HUES6 (cell line): Measurements from ENCODE around the gene ZSCAN16.
A peak's percentile ranks its signal among the peaks of the same experiment; 100 is the strongest.
"Not testable (repeated sequence)": the region's sequence is repeated elsewhere in the genome, so short reads cannot be mapped to it uniquely, and the experiment has no call there.

ENCODE experiments used
- H3K27ac ChIP-seq: 2 replicates; pipeline ENCODE4 v1.7.0; 2013; ENCODE audit warnings: low read depth, mild to moderate bottlenecking, low read length, inconsistent platforms
- H3K27me3 ChIP-seq: 2 replicates; pipeline ENCODE4 v1.6.1; 2013; ENCODE audit warnings: low read length; ENCODE audit not compliant: control insufficient read depth, insufficient read depth
- H3K36me3 ChIP-seq: 2 replicates; pipeline ENCODE4 v1.6.1; 2013; ENCODE audit warnings: low read length; ENCODE audit not compliant: control insufficient read depth, insufficient read depth
- H3K4me1 ChIP-seq: 2 replicates; pipeline ENCODE4 v1.6.1; 2013; ENCODE audit warnings: low read length; ENCODE audit not compliant: control insufficient read depth, insufficient read depth
- H3K4me3 ChIP-seq: 2 replicates; pipeline ENCODE4 v1.5.1; 2013; ENCODE audit warnings: low read depth, low read length
- H3K9ac ChIP-seq: one replicate; pipeline ENCODE4 v1.6.1; 2013; ENCODE audit warnings: mild to moderate bottlenecking, low read length
- H3K9me3 ChIP-seq: 2 replicates; pipeline ENCODE4 v1.6.1; 2013; ENCODE audit warnings: low read depth, low read length; ENCODE audit not compliant: control insufficient read depth, insufficient read depth

The ZSCAN16 gene

GRCh38 chr6:28124350-28124970 is at the start of gene ZSCAN16:
ZSCAN16 (plus strand) TSS chr6:28124609; CDS start chr6:28125444, 835 bp downstream.
- no peaks in the 10 kb centered on the region; the same call in 1 of the 2 replicates for H3K4me1 ChIP-seq
- H3K27ac ChIP-seq = no peak within 1 kb of the TSS
- H3K9ac ChIP-seq = peak within 1 kb of the TSS; percentile 52
- H3K27me3 ChIP-seq = no peaks in the 10 kb centered on the region
- no peaks in the 10 kb centered on the region for H3K9me3 ChIP-seq
- H3K36me3 ChIP-seq = peaks cover 39% of the 10 kb centered on the region
- H3K4me3 ChIP-seq = peak within 1 kb of the TSS; percentile 77

DNA sequence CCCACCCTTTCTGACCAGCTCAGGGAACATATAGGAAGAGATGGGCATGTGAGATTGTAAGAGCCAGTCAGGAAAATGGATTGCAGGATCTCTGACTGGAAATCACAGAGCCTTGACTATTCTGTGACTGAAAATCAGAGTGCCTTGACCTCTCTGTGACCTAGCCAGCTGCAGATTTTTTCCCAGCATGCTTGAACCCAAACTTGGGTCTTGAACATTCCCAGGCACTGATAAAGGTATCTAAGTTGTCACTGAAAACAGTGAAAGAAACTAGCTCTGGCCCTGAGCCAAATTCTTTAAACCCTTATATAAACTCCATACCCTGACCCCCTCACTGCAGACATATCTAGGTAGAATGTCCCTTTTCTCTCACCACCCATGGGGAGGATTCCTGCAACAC is 46.4 kb upstream of the ZSCAN16 start:
- no peaks in the 10 kb centered on the region for H3K9me3 ChIP-seq
- peaks cover 6% of the 10 kb centered on the region; the same call in 1 of the 2 replicates for H3K27me3 ChIP-seq
- no peaks in the 10 kb centered on the region for H3K36me3 ChIP-seq
- no peak overlapping the region for H3K9ac ChIP-seq
- no peak overlapping the region for H3K27ac ChIP-seq
- H3K4me3 ChIP-seq = no peak overlapping the region
- no peaks in the 10 kb centered on the region for H3K4me1 ChIP-seq

DNA sequence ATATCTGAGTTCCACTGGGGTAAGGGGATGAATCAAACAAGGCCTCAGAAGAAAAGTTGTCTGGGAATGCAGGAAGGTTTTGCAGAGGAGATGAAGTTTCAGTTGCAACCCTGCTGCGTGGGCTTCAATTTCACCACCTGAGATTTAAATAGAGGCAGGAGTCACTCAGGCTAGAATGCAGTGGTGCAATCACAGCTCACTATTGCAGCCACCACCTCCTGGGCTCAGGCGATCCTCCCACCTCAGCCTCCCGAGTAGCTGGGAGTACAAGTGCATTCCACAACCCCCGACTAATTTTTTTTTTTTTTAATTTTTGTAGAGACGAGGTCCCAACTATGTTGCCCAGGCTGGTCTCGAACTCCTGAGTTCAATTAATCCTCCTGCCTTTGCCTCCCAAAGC is 45.6 kb upstream of the ZSCAN16 start:
- no peak overlapping the region for H3K27ac ChIP-seq
- H3K9me3 ChIP-seq = no peaks in the 10 kb centered on the region
- H3K4me1 ChIP-seq = no peaks in the 10 kb centered on the region
- H3K27me3 ChIP-seq = 0 out of 2 replicates have a peak, but pooled peaks cover 6% of the 10 kb centered on the region
- H3K4me3 ChIP-seq = no peak overlapping the region
- no peak overlapping the region for H3K9ac ChIP-seq
- H3K36me3 ChIP-seq = peaks cover 7% of the 10 kb centered on the region; the same call in 1 of the 2 replicates

GRCh38 chr6:28080381-28080630 is 44.1 kb upstream of the ZSCAN16 start, which contains the start of gene ZNF165:
ZNF165 (plus strand) TSS chr6:28080568; CDS start chr6:28085481, 4,913 bp downstream.
- not testable (repeated sequence) for H3K36me3 ChIP-seq, H3K9me3 ChIP-seq, H3K27me3 ChIP-seq, H3K4me1 ChIP-seq
- peak within 1 kb of the TSS; percentile 80 for H3K27ac ChIP-seq
- peak within 1 kb of the TSS; percentile 96 for H3K4me3 ChIP-seq
- peak within 1 kb of the TSS; percentile 84 for H3K9ac ChIP-seq

DNA sequence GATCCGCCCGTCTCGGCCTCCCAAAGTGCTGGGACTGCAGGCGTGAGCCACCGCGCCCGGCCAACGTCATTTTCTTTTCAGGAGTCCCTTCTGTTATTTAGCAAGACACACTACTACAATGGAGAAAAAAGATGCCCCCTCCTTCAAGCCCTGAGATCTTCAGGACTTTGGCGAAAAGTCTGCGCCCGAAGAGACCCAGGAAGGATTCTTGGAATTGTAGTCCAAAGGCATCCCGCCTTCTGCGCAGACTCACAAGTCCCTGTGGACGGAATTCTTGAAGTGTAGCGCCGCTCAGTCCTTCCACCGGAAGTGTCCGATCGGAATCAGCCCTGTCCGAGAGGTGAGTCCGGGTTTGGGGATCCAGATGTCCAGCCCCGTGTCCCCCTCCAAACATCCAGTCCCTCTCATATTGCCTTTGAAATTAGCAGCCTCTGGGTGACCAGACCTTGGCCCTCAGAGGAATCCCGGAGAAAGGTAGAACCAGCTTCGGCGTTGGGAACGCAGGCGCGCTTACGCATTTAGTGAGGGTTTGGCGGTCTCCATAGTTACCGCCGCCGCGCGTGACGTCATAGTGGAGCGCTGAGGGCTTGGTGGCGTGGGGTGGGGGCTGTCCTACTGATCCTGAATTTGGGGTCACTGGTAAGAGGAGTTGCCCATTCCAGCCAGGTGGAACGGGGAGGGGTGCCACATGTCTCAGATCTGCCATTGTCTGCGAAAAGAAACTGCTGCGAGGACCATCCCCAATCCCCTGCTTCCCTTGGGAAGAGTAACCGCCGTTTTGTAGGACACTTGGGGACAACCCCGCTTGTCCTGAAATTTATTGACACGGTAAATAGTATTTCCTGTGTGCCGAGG is 43.6 kb upstream of the ZSCAN16 start:
- Histone ChIP-seq H3K9me3 (no peaks in the 10 kb centered on the region), H3K27me3 (0 out of 2 replicates have a peak, but pooled peaks cover 4% of the 10 kb centered on the region), H3K36me3 (peaks cover 13% of the 10 kb centered on the region), H3K27ac (peak overlapping the region; percentile 80), H3K4me3 (peak overlapping the region; percentile 96), H3K4me1 (no peaks in the 10 kb centered on the region), H3K9ac (peak overlapping the region; percentile 84)

- Histone ChIP-seq H3K9me3 (no peaks in the 10 kb centered on the region), H3K9ac (peak overlapping the region; percentile 84), H3K36me3 (peaks cover 18% of the 10 kb centered on the region), H3K4me1 (no peaks in the 10 kb centered on the region), H3K27ac (peak overlapping the region; percentile 80; the same call in 1 of the 2 replicates), H3K4me3 (peak overlapping the region; percentile 96), H3K27me3 (no peaks in the 10 kb centered on the region)
Observed at GRCh38 chr6:28081486-28081751, 43.0 kb upstream of the ZSCAN16 start.

DNA sequence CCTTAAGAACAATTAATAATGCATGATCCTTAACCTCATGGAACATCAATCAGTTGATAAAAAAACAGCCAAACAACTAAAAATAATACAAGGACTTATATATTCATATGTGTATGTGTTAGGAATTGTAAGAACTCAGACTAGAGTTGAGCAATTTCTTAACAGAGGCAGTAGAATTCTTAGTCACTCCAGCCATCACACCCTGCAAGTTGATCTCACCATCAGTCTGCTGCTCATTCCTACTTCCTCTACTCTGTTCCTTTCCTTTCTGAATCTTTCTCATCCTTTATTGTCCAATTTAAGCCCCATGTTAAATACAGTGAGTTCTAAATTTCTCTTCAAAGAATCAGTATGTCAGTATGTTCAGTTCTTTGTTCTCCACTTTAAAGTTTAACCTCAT is 41.5 kb upstream of the ZSCAN16 start:
- Histone ChIP-seq H3K4me3 (no peak overlapping the region), H3K4me1 (no peaks in the 10 kb centered on the region), H3K9me3 (peaks cover 5% of the 10 kb centered on the region; the same call in 1 of the 2 replicates), H3K36me3 (peaks cover 30% of the 10 kb centered on the region), H3K27ac (no peak overlapping the region), H3K27me3 (no peaks in the 10 kb centered on the region), H3K9ac (no peak overlapping the region)

- H3K4me3 ChIP-seq = no peak overlapping the region
- H3K9me3 ChIP-seq = peaks cover 23% of the 10 kb centered on the region
- no peak overlapping the region for H3K9ac ChIP-seq
- H3K27me3 ChIP-seq = no peaks in the 10 kb centered on the region
- H3K4me1 ChIP-seq = no peaks in the 10 kb centered on the region
- peaks cover 53% of the 10 kb centered on the region for H3K36me3 ChIP-seq
- no peak overlapping the region for H3K27ac ChIP-seq
Observed at GRCh38 chr6:28089054-28089453, 35.4 kb upstream of the ZSCAN16 start.

DNA sequence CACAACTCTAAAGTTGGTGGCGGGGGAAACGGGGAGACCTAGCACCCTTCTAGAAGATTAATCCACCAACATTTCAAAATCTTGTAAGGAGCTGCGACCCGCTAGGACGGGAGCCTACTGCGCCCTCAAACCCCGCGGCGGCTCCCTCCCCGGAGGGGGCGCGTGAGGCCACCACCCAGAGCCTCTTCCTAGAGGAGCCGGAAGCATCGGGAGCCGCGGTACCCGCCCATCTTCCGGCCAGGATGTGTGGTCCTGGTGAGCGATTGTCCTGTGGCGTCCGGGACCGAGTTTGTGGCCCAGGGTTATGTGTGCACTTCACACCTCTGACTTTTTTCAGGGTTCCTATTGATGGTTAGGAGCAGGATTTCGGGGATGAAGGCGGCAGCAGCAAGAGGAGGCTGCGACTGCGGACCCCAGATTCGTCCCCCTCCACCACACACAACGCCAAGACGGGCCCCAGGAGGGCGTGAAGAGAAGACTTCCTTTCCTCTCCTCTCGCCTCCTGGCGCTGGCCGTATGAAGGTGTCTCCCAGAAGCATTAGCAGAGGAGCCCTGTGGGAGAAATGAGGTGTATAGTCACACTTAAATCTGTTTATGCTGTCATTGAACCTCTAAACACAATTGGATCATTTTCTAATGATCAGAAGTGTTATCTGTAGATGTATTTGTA is 33.4 kb upstream of the ZSCAN16 start:
- no peak overlapping the region for H3K4me3 ChIP-seq
- H3K27ac ChIP-seq = no peak overlapping the region
- H3K9ac ChIP-seq = no peak overlapping the region
- no peaks in the 10 kb centered on the region for H3K27me3 ChIP-seq
- peaks cover 23% of the 10 kb centered on the region for H3K9me3 ChIP-seq
- H3K4me1 ChIP-seq = no peaks in the 10 kb centered on the region
- peaks cover 46% of the 10 kb centered on the region for H3K36me3 ChIP-seq

DNA sequence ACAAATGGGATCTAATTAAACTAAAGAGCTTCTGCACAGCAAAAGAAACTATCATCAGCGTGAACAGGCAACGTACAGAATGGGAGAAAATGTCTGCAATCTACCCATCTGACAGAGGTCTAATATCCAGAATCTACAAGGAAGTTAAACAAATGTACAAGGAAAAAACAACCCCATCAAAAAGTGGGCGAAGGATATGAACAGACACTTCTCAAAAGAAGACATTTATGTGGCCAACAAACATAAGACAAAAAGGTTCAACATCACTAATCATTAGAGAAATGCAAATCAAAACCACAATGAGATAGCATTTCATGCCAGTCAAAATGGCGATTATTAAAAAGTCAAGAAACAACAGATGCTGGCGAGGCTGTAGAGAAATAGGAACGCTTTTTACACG is 22.2 kb upstream of the ZSCAN16 start:
- H3K27ac ChIP-seq, H3K9me3 ChIP-seq, H3K36me3 ChIP-seq, H3K27me3 ChIP-seq, H3K9ac ChIP-seq, H3K4me1 ChIP-seq, H3K4me3 ChIP-seq: not testable (repeated sequence)

DNA sequence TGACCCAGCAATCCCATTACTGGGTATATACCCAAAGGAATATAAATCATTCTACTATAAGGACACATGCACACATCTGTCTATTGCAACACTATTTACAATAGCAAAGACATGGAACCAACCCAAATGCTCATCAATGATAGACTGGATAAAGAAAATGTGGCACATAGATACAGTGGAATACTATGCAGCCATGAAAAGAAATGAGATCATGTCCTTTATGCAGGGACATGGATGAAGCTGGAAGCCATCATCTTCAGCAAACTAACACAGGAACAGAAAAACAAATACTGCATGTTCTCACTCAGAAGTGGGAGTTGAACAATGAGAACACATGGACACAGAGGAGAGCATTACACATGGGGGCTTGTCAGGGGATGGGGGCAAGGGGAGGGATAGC is 21.7 kb upstream of the ZSCAN16 start:
- H3K27me3 ChIP-seq = peaks cover 11% of the 10 kb centered on the region
- not testable (repeated sequence) for H3K9ac ChIP-seq, H3K9me3 ChIP-seq, H3K36me3 ChIP-seq, H3K27ac ChIP-seq, H3K4me1 ChIP-seq, H3K4me3 ChIP-seq
